Measurements from ENCODE around the gene ATP1B2.

DNA sequence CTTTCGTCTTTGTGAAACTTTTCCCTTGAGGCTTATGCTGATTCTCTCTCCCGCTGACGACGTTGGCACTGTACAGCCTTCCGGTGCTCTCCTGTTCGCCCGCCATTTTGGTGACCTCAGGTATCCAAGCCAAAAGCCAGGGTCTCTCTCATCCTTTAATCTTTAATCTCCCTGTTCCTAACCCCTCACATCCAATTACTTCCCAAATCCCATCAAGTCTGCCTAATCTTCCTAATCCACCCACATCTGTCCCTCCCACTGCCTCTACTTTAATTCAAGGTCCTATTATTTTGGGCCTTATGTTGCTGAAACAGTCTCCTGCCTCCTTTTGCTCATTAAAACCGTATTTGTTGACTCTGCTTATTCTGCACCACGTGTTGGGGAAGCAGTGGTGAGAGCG is 44.9 kb downstream of the ATP1B2 start:
- TF ChIP-seq EZH2 (IDR thresholded peaks at IDR 0.05; ENCODE audit: insufficient read depth, poor library complexity, severe bottlenecking) (no peak), EZH2phosphoT487 (IDR thresholded peaks at IDR 0.05; ENCODE audit: insufficient read depth, low read depth) (no peak)

Data from GM23248 (cell line).